CD4-positive, alpha-beta T cell treated with Interleukin-4 for 4 hours (primary cell): Measurements from ENCODE around the gene IGFBP7.

Experiments
- DNase-seq: peaks from one replicate; pipeline ENCODE4 v3.0.0-alpha.2; 2020

The IGFBP7 gene

DNA sequence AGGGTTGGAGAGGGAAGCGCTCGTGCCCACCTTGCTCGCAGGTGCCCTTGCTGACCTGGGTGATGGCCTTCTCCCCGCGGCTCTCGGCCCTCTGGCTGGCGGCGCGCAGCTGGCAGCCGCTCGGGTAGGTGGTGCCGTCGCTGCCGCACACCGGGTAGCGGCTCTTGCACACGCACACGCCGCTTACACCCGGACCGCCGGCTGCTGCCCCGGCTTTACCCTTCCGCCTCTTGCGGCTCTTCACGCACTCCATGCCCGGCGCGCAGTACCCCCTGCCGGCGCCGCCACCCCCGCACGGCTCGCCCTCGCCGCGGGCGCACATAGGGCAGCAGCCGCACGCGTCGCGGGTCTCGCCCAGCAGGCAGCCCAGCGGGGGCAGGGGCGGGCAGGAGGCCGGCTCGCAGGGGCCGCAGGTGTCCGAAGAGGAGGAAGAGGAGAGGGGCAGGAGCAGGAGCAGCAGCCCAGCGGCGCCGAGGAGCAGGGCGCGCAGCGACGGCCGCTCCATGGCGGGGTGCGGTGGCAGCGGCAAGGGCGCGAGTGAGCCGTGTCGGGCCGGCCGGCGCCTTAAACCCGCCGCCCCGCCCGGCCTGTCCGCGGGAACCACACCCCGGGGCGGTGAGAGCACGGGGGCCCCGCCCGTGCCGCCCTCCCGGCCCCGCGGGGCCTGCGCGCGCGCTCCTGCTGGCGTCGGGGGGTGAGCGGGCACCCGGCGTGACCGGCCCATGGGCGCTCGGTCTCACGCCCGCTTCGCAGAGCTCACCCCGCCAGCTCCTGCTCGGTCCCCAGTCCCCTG lies at the start of gene IGFBP7:
Gene IGFBP7 (minus strand): TSS at position 539 of the 793 bp plus-strand sequence. CDS start 34 bp downstream, at position 505.
- no peak for DNase-seq

GRCh38 chr4:57159866-57160265 lies 49.7 kb upstream of the IGFBP7 start:
- DNase-seq = no peak

GRCh38 chr4:57158762-57159161 lies 48.6 kb upstream of the IGFBP7 start:
- no peak for DNase-seq

GRCh38 chr4:57158221-57158620 lies 48.0 kb upstream of the IGFBP7 start:
- DNase-seq = no peak

GRCh38 chr4:57157596-57158137 lies 47.5 kb upstream of the IGFBP7 start:
- no peak for DNase-seq

DNA sequence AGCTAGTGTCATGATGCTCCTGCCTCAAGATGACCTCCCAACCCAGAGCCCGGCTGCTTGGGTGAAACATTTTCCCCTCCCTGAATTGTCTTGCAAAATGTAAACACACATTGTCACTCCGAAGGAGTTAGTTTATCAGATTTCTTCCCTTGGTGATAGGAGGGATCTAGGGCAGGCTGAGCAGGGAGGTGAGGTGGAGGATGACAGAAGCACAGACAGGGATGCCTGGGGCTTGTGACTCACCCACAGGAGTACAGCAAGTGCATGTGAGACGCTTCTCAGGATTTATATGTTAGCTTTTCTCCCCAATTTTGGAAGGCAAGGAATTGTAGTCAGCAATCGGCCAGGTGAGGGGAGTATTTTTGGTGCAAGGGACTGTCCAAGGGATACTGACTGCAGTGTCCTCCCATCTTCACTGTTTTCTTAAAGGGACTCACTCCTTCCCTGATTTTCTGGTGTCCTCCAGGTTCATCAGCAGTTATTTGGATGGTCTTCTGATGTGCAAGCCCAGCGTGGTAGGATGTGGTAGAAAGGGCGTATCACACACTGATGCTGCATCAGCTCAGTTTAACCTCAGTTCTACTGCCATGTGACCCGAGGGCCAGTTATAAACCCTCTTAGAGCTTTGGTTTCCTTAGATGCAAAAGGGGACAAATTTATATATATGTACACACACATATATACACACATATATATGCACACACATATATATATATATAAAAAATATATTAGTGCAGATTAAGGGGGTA lies 46.2 kb upstream of the IGFBP7 start:
- DNase-seq = no peak

DNA sequence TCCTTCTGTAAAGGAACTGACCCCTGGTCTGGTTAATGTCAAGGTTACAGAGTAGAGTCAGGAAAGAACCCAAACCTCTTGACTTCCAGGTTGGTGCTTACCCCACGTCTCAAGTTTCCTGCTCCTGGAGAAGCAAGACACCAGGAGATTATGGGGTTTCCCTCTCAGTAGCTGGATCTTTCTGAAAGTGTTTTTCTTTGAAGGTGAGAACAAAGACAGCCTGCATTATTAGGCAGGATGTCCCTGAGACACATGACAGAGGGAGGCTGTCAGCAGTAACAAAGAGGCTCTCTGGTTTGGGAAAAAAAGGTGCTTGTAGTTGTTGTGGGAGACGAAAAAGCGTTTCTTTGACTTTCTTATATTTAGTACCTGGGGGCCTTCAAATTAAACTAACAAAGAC lies 44.7 kb upstream of the IGFBP7 start:
- DNase-seq = no peak

DNA sequence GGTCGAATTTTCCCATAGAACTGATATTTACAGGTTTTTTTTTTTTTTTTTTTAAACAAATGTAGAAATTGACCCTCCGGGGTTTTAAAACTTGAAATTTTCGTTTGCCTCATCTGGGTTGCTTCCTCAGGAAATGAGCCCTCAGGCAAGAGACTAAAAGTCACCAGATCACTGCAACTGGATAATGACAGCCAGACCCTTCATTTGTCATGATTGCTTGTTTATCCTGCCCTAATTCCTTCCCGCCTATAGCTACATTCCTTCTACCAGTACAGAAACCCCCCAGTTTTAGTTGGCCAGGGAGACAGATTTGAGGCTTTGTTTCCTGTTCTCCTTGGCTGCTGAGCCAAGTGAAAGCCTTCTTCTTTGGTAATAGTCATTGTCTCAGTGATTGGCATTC lies 44.0 kb upstream of the IGFBP7 start:
- DNase-seq = no peak

- no peak for DNase-seq
These were observed 43.0 kb upstream of the IGFBP7 start for GRCh38 chr4:57153207-57153606.

GRCh38 chr4:57151481-57151880 lies 41.3 kb upstream of the IGFBP7 start:
- no peak for DNase-seq

DNA sequence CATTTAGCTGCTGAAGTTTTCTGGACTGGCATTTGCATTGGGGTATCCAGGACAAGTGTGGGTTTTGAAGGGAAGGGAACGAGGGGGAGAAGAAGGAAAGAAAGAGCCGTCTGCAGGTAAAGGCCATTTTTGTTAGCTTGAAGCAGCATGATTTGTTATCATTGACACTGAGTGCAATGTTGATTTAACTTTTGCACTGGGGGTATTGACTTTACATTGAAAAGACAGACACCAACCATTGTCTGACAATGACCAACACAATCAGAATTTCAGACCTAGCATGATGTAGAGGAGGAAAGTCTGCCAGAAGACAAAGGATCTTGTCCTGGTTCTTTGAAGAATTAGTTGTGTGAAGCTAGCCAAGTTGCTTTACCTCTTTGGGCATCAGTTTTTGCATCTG lies 39.6 kb upstream of the IGFBP7 start:
- DNase-seq = no peak

DNA sequence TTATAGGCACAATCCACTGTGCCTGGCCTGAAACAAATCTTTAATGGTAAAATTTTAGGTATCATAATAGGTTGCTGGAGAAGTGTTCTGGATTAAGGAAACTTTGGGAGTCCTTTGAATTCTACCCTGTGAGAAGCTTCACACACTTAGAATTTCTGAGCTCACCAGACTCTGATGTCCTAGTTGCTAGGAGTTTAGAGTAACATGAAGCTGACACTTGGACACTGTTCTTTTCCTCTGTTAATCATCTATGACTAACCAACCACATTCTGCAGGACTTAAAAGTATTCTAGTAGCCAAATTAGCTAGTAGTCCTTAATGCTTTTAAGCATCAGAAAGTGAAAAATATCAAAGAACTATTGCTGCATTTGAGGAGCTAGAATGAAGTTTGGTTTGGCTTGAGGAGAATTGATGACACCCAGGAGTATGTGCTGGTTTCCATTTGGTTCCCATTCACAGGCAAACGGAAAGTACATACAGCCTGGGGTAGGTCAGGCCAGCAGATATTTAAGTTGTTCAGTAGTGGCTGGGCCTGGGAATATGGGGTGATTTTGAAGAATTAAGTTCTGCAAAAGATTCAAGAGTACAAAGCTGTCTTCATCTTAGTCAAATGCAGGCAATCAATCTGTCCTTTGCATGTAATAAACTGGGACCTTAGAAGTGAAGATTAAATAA lies 38.8 kb upstream of the IGFBP7 start:
- no peak for DNase-seq

GRCh38 chr4:57148177-57148576 lies 38.0 kb upstream of the IGFBP7 start:
- no peak for DNase-seq

DNA sequence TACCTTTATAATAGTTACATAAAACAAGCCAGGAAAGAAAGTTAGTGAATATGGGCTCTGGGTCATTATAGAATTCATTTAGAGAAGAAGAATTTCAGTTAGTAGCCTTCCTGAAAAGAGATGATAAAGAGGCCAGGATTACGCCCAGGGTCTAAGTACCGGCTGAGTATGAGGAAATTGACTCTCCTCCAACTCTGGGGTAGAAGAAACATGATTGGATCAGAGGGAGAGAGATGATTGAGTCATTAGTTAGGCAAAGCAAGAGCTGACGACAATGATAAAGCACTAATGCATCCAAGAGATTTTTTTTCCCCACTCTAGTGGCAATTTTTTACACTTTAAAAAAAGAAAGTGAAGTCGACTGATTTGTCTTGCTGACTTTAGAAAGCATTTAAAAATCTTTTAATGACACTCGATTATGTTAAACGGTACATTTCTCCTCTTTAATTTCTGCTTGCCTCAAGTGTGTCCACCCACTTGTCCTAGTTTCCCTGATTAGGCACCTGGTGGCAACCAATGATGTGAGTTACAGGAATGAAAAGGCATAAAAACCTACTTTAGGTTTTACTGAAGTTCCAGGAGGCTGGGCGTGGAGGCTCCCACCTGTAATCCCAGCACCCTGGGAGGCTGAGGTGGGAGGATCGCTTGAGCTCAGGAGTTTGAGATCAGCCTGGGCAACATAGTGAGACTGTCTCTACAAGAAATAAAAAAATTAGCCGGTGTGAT lies 37.3 kb upstream of the IGFBP7 start:
- DNase-seq = no peak

DNA sequence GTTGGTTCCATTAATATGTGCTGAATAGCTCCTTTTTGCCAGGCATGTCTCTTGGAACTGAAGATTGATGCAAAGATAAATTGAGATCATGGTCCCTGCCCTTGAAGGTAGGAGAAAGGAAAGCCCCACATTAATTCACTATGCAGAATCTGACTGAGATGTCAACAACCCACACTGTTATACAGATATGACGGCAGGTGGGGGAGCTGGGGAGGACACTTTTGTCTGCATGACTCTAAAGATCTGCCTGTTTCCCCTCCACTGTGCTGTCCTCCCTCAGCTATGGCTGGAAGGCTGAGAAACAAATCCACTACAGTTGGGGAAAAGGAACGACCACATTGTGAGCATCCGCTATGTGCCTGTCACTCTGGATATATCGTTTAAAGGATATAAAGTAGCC lies 36.3 kb upstream of the IGFBP7 start:
- DNase-seq = no peak

DNA sequence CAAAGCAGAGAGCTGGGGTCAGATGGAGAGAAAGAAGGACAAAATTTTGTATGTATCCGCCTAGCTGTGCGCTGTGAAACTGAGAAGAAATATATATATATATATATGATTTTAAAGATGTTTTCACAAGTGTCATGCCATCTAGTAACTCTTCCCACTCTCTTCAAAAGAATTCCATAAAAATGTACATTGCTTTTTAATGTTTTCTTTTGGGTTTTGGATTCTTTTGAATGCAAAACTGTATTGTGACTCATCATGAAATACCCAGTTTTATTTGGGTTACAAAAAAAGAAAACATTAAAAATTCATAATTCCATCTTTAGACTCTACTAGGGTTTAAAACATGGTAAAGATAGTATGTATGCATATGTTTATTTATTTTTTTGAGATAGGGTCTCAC lies 34.3 kb upstream of the IGFBP7 start:
- DNase-seq = no peak

DNA sequence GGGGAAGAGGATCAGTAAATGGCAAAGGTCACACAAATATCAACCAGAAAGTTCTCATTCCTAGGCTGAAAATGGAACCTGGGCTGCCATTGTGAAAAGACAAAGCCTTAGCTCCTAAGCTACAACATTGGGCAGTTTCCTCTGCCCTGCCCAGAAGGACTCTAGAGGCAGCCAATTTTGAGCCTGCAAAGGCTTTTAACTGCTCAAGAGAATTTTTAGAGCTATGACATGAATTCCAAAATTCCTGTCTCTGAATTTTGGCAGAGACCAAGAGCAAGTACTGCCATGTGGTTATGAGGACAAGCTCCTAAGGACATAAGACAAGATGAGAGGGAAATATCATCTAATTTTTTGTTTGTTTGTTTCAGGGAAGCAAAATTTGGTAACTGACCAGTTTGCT lies 29.6 kb upstream of the IGFBP7 start:
- no peak for DNase-seq

DNA sequence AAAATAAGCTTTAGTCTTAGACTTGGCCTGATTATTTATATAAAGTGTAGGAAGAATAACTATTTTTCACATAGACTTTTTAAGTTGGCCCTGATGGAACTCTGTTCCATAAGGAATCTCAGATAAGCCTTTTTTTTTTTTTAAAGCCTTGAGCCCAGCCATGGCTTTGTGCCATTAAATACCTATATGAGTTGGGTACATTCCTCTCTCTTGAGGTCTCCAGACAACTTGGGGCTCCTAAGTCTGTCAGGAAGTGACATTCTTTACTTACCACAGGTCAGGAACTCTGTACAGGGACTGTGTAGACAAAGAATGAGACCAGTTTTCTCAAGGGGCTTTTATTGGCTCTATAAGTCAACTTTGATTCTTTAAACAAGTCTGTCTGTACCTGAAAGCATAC lies 27.1 kb upstream of the IGFBP7 start:
- no peak for DNase-seq

DNA sequence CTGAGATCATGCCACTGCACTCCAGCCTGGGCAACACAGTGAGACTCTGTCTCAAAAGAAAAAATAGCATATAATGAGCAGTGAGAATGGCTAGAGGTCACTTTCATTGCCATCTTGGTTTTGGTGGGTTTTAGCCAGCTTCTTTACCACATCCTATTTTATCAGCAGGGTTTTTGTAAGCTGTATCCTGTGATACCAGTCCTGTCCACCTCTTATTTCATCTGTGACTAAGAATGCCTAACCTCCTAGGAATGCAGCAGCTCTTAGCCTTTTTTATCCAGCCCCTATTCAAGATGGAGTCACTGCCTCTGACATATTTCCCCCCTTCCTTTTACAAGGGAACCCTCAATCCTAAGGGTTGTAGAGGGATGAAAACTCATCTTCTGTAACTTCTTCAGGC lies 26.1 kb upstream of the IGFBP7 start:
- DNase-seq = no peak

- no peak for DNase-seq
These were observed 22.6 kb upstream of the IGFBP7 start for GRCh38 chr4:57132743-57133137.

DNA sequence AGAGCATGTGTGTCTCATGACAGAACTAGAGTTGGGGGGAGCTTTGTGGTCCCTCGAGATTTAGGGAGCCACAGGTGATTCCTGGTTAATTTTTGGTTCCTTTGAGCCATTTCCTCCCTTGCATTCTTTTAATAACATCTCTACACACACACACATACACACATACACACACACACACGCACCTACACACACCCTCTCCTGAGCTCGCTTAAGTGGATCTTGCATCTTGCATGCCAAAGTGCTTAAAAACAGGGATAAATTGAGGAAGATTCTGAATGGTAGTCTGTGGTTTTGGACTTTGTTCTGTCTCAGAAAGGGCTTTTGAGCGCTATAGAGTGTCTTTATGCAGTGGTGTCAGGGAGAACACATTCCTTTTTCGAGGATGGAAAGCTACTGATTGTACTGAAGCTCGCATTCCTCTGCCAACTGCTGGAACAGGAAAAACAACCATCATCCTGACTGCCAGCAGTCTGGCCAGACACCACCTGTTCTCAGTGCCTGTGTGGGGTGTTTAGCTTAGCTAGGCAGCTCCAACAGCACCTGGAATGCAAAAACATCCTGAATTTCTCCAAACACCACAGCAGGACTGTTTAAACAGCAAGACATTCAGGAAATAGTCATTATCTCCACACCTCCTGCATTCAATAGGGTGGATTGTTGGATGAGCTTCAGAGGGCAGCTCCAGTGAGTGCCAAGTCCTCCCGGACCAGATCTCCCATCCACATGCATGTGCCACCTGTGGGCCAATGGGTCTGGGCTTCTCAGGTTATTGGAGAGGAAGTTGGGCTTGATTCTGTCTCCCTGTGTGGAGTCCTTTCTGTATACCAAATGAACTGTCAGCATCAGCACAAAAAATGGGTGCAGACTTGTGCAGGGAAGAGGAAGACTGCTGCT lies 21.9 kb upstream of the IGFBP7 start:
- no peak for DNase-seq

GRCh38 chr4:57129477-57129876 lies 19.3 kb upstream of the IGFBP7 start:
- no peak for DNase-seq
